GM21423 (cell line): ENCODE results near the gene HES2.
"Not testable (repeated sequence)": the region's sequence is repeated elsewhere in the genome, so short reads cannot be mapped to it uniquely, and the experiment has no call there.

Source experiments
- ATAC-seq: cut with Tn5 transposase; IDR thresholded peaks from one replicate; pipeline ENCODE4 v1.9.1; 2021; ENCODE audit warnings: mild to moderate bottlenecking, moderate library complexity; ENCODE audit not compliant: unreplicated experiment

HES2 gene

DNA sequence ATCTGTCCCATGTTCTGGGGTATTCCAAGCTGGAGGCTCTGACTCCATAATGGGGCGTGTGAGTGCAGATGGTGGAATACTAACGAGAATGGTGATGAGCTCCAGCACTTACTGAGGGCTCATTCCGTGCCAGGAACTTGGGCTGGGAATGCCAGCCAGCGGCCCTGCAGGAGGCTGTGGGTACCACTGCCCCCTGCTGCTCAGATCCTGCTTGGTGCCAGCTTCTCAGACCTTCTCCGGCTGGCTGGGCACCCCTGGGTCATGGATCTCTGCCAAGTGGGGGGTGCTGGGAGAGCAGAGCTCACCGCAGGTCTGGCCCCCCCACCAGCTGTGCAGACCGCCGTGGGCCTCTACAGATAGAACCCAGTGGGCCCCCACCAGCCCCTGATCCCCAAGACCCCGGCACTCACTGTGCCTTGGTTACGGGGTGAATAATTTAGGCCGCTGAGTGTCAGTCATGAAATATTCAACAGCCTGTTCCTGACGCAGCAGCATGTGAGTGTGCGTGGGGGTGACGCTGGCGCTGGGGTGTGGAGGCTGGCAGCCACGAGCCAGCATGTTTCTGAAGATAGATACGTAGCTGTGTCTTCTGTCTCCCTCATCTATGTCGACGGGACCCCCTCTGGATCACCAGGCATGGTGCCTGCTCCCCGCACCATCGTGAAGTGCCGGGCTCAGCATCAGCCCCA is 17.4 kb upstream of the HES2 start:
- not testable (repeated sequence) for ATAC-seq

DNA sequence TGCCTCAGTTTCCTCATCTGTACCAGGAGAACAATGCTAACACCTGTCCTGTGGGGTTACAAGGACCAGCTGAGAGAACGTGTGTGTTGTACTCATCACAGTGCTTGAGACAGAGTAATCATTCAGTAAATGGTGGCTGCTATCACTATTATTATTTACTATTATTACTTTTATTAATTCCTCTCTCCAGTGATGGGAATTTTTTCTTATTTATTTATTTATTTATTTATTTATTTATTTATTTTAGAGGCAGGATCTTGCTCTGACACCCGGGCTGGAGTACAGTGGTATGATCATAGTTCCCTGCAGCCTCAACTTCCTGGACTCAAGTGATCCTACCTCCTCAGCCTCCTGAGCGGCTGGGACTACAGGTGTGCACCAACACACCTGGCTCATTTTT is 16.6 kb upstream of the HES2 start:
- not testable (repeated sequence) for ATAC-seq

- no peak for ATAC-seq
Observed at GRCh38 chr1:6435547-6435946, 15.8 kb upstream of the HES2 start.

GRCh38 chr1:6435129-6435528 is 15.4 kb upstream of the HES2 start:
- no peak for ATAC-seq

GRCh38 chr1:6434186-6434585 is 14.5 kb upstream of the HES2 start:
- no peak for ATAC-seq

- not testable (repeated sequence) for ATAC-seq
Observed at GRCh38 chr1:6431645-6432579, 12.2 kb upstream of the HES2 start.

GRCh38 chr1:6429660-6430411 is 10.1 kb upstream of the HES2 start:
- ATAC-seq = not testable (repeated sequence)

DNA sequence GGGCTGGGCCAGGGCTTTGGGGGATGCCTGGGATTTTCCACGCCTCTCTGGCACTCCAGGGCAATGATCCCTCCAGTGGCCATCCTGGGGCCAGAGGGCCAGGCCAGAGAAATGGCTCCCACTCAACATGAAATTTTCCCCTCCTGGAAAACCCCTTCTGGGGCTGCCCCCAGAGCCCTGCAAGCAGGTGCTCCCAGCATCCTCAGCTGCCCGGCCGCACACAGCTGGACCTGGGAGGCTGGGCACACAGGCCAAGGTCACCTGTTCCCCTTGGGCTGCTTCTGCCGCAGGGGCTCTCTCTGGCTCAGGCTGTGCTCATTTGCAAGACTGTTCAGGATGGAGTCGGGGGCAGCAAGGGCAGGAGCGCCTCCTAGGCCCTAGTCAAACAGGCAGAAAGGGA is 8.7 kb upstream of the HES2 start:
- ATAC-seq = not testable (repeated sequence)

- no peak for ATAC-seq
Observed at GRCh38 chr1:6427441-6428390, 8.0 kb upstream of the HES2 start.

- ATAC-seq = no peak
Observed at GRCh38 chr1:6426972-6427350, 7.2 kb upstream of the HES2 start.

GRCh38 chr1:6426277-6426971 is 6.7 kb upstream of the HES2 start:
- no peak for ATAC-seq

DNA sequence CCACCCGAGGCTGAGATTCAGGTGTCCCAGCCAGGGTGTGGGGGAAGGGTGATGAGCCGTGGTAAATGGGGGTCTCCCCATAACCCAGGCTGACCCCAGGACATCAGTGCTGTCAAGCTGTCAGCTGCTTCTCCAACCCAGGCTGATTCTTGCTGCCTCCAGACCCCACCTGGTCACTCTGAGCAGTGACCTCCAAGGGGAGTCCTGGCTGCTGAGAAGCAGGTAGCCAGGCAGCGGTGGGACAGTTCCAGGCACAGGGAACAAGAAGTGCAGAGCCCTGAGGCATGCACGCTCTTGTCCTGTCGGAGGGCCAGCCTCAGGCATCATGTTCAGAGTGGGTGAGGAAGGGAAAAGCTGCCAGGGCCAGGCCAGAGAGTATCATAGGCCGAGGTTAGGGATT is 5.9 kb upstream of the HES2 start:
- no peak for ATAC-seq

GRCh38 chr1:6424619-6425593 is 5.2 kb upstream of the HES2 start, which contains the start of gene ESPN:
Gene ESPN (plus strand): TSS chr1:6424776. CDS start chr1:6424956, 180 bp downstream.
- ATAC-seq = no peak

DNA sequence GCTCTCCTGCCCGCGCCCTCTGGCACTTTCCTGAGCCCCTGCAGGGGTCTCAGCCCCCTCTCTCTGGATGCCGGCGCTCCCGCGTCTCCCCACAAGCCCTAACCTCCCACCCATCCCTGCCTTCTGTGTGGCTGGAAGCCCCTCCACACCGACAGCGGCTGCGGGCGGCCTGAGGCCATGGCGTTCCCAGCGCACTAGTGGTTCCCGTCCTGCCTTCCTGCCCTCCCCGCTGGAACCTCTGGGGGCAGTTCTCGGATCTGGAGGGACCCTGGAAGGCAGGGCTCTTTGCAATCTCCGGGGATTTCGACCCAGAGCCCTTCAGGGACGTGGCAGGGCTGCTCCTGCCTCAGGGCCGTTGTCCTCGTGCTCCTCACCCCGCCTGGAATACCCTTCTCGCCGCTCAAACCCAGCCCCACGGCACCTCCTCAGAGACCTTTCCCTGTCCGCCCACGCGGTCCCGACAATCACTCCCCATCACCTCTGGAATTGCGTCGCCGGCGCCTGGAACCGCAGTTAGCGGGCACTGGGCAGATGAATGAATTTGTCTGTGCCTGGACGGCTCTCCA is 4.4 kb upstream of the HES2 start:
- ATAC-seq = no peak

DNA sequence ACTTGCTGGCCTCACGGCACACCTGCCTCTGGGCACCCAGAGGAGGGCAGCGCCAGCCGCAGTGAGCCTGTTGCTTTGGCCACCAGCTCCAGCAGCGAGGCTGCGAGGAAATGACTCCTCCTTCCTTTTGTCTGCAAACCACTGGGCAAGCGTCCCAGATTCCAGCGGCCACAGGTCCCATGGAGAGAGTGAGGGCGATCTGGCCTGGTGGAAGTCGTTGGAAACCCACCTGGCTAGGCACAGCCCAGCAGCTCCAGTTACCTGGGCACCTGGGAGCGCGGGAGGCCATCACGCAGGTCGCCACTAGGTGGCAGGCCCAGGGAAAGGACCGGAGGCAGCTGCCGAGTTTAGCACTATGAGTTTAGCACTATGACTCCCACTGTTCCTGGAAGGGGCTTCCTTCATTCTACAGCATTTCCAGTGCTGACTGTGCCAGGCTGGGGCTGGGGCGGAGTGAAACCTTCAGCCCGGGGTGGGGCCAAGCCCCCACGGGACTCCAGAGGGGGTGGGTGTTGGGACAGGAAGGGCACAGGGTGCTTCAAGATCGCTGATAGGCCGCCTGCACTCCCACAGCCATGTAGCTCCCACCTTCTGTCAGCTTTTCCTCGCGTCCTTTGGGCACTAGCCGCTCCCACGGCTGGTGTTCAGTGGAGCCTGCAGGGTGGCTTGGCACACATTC is 3.7 kb upstream of the HES2 start:
- no peak for ATAC-seq

- no peak for ATAC-seq
Observed at GRCh38 chr1:6421266-6421665, 1.5 kb upstream of the HES2 start.

GRCh38 chr1:6420454-6421042 is 829 bp upstream of the HES2 start:
- ATAC-seq = no peak
